Sigmoid colon (tissue), 4 donors: ENCODE data around the gene RBM12.

Source experiments
- EP300 ChIP-seq, 4 donors: sonication (generic); formaldehyde crosslinking; IDR thresholded peaks; one replicate each; pipeline ENCODE4 v1.6.1; 2017; ENCODE audit warnings: antibody characterized with exemption in 4 of 4
- POLR2A ChIP-seq, 2 donors: fragments of 450-650 bp; IDR thresholded peaks; one replicate each; pipeline ENCODE4 v1.6.1; 2016; ENCODE audit warnings: antibody characterized with exemption in 2 of 2, mild to moderate bottlenecking in 2 of 2, moderate library complexity in 2 of 2
- TF ChIP-seq, protein P1 (sequence below), 4 experiments: fragments of 450-650 bp in 3 of 4; fragments of 200-600 bp in 1 of 4; IDR thresholded peaks; one replicate each; pipeline ENCODE4 v1.5.1; 2016 to 2019; ENCODE audit warnings: antibody characterized with exemption in 4 of 4, mild to moderate bottlenecking in 3 of 4, moderate library complexity in 2 of 4

DNA sequence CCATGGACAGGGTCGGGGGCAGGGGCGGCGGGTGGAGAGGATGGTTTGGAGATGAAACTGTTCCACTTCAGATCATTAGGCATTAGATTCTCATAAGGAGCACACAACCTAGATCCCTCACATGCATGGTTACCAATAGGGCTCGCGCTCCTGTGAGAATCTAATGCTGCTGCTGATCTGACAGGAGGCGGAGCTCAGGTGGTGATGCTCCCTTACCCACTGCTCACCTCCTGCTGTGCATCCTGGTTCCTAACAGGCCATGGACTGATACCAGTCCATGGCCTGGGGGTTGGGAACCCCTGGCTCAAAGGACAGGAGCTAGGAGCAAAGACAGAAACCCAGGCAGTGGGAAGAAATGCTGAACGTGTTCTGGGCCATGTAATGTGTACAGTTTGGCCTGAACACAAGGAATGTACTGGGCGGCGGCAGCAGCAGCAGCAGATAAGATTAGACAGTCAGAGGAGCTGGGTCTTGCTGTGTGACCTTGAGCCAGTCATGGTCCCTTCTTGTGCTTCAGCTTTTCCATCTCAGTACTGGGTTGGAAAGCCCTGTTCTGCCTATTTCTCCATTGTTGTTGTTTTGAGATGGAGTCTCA is 53.8 kb downstream of the RBM12 start:
- no peak for TF ChIP-seq POLR2A (IDR thresholded peaks at IDR 0.05)
- TF ChIP-seq, protein P1, sequence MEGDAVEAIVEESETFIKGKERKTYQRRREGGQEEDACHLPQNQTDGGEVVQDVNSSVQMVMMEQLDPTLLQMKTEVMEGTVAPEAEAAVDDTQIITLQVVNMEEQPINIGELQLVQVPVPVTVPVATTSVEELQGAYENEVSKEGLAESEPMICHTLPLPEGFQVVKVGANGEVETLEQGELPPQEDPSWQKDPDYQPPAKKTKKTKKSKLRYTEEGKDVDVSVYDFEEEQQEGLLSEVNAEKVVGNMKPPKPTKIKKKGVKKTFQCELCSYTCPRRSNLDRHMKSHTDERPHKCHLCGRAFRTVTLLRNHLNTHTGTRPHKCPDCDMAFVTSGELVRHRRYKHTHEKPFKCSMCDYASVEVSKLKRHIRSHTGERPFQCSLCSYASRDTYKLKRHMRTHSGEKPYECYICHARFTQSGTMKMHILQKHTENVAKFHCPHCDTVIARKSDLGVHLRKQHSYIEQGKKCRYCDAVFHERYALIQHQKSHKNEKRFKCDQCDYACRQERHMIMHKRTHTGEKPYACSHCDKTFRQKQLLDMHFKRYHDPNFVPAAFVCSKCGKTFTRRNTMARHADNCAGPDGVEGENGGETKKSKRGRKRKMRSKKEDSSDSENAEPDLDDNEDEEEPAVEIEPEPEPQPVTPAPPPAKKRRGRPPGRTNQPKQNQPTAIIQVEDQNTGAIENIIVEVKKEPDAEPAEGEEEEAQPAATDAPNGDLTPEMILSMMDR (IDR thresholded peaks at IDR 0.05) = no peak
- no peak for TF ChIP-seq EP300 (IDR thresholded peaks at IDR 0.05)
